HL-60/S4 treated with phorbol 12-myristate 13-acetate at 8.2 ng/mL for 4 days and 3 days (cell line): ENCODE measurements around the gene N4BP2.
"Not testable (repeated sequence)": the region's sequence is repeated elsewhere in the genome, so short reads cannot be mapped to it uniquely, and the experiment has no call there.

Source experiments
- in situ Hi-C: fragments of 300-500 bp; cut with MboI; formaldehyde crosslinking; loops from 2 replicates; pipeline ENCODE4 v1.15.0; 2022; ENCODE audit warnings: low sequenced_read_pairs

Gene N4BP2

GRCh38 chr4:40056716-40057585 lies at the start of gene N4BP2:
Gene N4BP2, plus strand, starts transcription at chr4:40056850. Its CDS starts 40,491 bp downstream, at chr4:40097341.
- in situ Hi-C loops, result no loop called here

GRCh38 chr4:40016007-40016406 lies 40.6 kb upstream of the N4BP2 start:
- in situ Hi-C loops, result no loop called here

- in situ Hi-C loops, result no loop called here
These were observed 36.4 kb upstream of the N4BP2 start for GRCh38 chr4:40020221-40020620.

GRCh38 chr4:40021116-40021515 lies 35.5 kb upstream of the N4BP2 start:
- in situ Hi-C loops, result not testable (repeated sequence)

- in situ Hi-C loops, result not testable (repeated sequence)
These were observed 32.6 kb upstream of the N4BP2 start for GRCh38 chr4:40024049-40024448.

- in situ Hi-C loops, result no loop called here
These were observed 23.9 kb upstream of the N4BP2 start for GRCh38 chr4:40032785-40033184.

- in situ Hi-C loops, result no loop called here
These were observed 23.0 kb upstream of the N4BP2 start for GRCh38 chr4:40033613-40034012.

- in situ Hi-C loops, result no loop called here
These were observed 17.7 kb upstream of the N4BP2 start for GRCh38 chr4:40038977-40039376.

GRCh38 chr4:40040908-40041307 lies 15.7 kb upstream of the N4BP2 start:
- in situ Hi-C loops, result no loop called here

GRCh38 chr4:40043786-40044185 lies 12.9 kb upstream of the N4BP2 start:
- in situ Hi-C loops, result no loop called here

- in situ Hi-C loops, result no loop called here
These were observed 10.2 kb upstream of the N4BP2 start for GRCh38 chr4:40046311-40046980.

GRCh38 chr4:40053161-40053560 lies 3.5 kb upstream of the N4BP2 start:
- in situ Hi-C loops, result no loop called here

GRCh38 chr4:40055511-40055862 lies 1.2 kb upstream of the N4BP2 start:
- in situ Hi-C loops, result no loop called here

GRCh38 chr4:40055863-40056715 lies 561 bp upstream of the N4BP2 start:
- in situ Hi-C loops, result no loop called here

GRCh38 chr4:40057586-40058091 lies 989 bp downstream of the N4BP2 start:
- in situ Hi-C loops, result no loop called here

GRCh38 chr4:40058121-40058520 lies 1.5 kb downstream of the N4BP2 start:
- in situ Hi-C loops, result no loop called here

- in situ Hi-C loops, result no loop called here
These were observed 2.2 kb downstream of the N4BP2 start for GRCh38 chr4:40058854-40059253.

- in situ Hi-C loops, result no loop called here
These were observed 2.7 kb downstream of the N4BP2 start for GRCh38 chr4:40059362-40059761.

- in situ Hi-C loops, result no loop called here
These were observed 8.4 kb downstream of the N4BP2 start for GRCh38 chr4:40065010-40065409.

- in situ Hi-C loops, result no loop called here
These were observed 10.0 kb downstream of the N4BP2 start for GRCh38 chr4:40066651-40067050.

GRCh38 chr4:40070387-40070786 lies 13.7 kb downstream of the N4BP2 start:
- in situ Hi-C loops, result no loop called here
